Neural cell (in vitro differentiated cells): ENCODE data around the gene SNX20. TPM values are rescaled to one million over a fixed set of nuclear protein-coding genes. Genes with fewer than 3 reads are reported as not detected.

Source experiments
- H2AFZ ChIP-seq: fragments of 200-600, 300-800 bp; sonication (generic), shearing (Covaris generic); 2 replicates; pipeline ENCODE4 v1.6.0; 2014; ENCODE audit warnings: low read depth, mild to moderate bottlenecking, antibody characterized with exemption, low read length, moderate library complexity
- H3F3A ChIP-seq: fragments of 200-600 bp; shearing (Covaris generic); 2 replicates; pipeline ENCODE4 v1.6.1; 2016; ENCODE audit warnings: mild to moderate bottlenecking, moderate library complexity, mixed read lengths, antibody characterized with exemption, low read length; ENCODE audit not compliant: insufficient read depth, poor library complexity, severe bottlenecking
- H3K27ac ChIP-seq: fragments of 200-600, 300-800 bp; sonication (generic), shearing (Covaris generic); 2 replicates; pipeline ENCODE4 v1.5.1; 2014; ENCODE audit warnings: mild to moderate bottlenecking, low read length, moderate library complexity
- H3K27me3 ChIP-seq: fragments of 300-800, 200-600 bp; sonication (generic), shearing (Covaris generic); 2 replicates; pipeline ENCODE4 v1.6.0; 2014; ENCODE audit warnings: mild to moderate bottlenecking, low read depth, low read length, moderate library complexity; ENCODE audit not compliant: insufficient read depth
- H3K36me3 ChIP-seq: fragments of 300-800, 200-600 bp; sonication (generic), shearing (Covaris generic); 2 replicates; pipeline ENCODE4 v1.5.1; 2014; ENCODE audit warnings: mild to moderate bottlenecking, antibody characterized with exemption, low read length, moderate library complexity; ENCODE audit not compliant: insufficient read depth
- H3K4me2 ChIP-seq: fragments of 300-800, 200-600 bp; sonication (generic), shearing (Covaris generic); 2 replicates; pipeline ENCODE4 v1.6.0; 2014; ENCODE audit warnings: mild to moderate bottlenecking, low read length
- H3K4me3 ChIP-seq: fragments of 300-800, 200-600 bp; sonication (generic), shearing (Covaris generic); 2 replicates; pipeline ENCODE4 v1.5.1; 2014; ENCODE audit warnings: mild to moderate bottlenecking, low read length, moderate library complexity
- H3K79me2 ChIP-seq: fragments of 200-600 bp; shearing (Covaris generic); replicated peaks from 2 replicates; pipeline ENCODE4 v1.6.0; 2014; ENCODE audit warnings: mild to moderate bottlenecking, low read length, moderate library complexity; ENCODE audit not compliant: insufficient read depth
- H3K9ac ChIP-seq: fragments of 300-800, 200-600 bp; sonication (generic), shearing (Covaris generic); 2 replicates; pipeline ENCODE4 v1.6.1; 2016; ENCODE audit warnings: mild to moderate bottlenecking, low read length, mixed read lengths
- H3K9me2 ChIP-seq: fragments of 200-600 bp; shearing (Covaris generic); 2 replicates; pipeline ENCODE4 v1.6.1; 2016; ENCODE audit warnings: mild to moderate bottlenecking, low read length, mixed read lengths; ENCODE audit not compliant: insufficient read depth
- H3K9me3 ChIP-seq: fragments of 200-600, 300-800 bp; sonication (generic), shearing (Covaris generic); 2 replicates; pipeline ENCODE4 v1.6.1; 2016; ENCODE audit warnings: mild to moderate bottlenecking, mixed run types, low read length, moderate library complexity, mixed read lengths
- H4K20me1 ChIP-seq: fragments of 200-600 bp; shearing (Covaris generic); 2 replicates; pipeline ENCODE4 v1.6.1; 2016; ENCODE audit warnings: mild to moderate bottlenecking, mixed run types; ENCODE audit not compliant: insufficient read depth
- EP300 ChIP-seq: fragments of 450-650 bp; conservative IDR thresholded peaks from 2 replicates; pipeline ENCODE4 v1.6.1; 2014; ENCODE audit warnings: antibody characterized with exemption, mild to moderate bottlenecking, moderate library complexity; ENCODE audit not compliant: poor library complexity, severe bottlenecking
- EZH2 ChIP-seq: fragments of 200-600, 300-800 bp; shearing (Covaris generic), sonication (generic); IDR thresholded peaks from 2 replicates; pipeline ENCODE4 v1.6.1; 2014; ENCODE audit warnings: antibody characterized with exemption, low read length, borderline replicate concordance, mild to moderate bottlenecking; ENCODE audit not compliant: insufficient read depth, poor library complexity, severe bottlenecking
- MXI1 ChIP-seq: fragments of 450-650 bp; conservative IDR thresholded peaks from 2 replicates; pipeline ENCODE4 v1.6.1; 2014; ENCODE audit warnings: antibody characterized with exemption, mild to moderate bottlenecking; ENCODE audit not compliant: poor library complexity, severe bottlenecking
- POLR2AphosphoS5 ChIP-seq: IDR thresholded peaks from 2 replicates; pipeline ENCODE4 v1.6.1; 2012
- RAD21 ChIP-seq: fragments of 450-650 bp; conservative IDR thresholded peaks from 2 replicates; pipeline ENCODE4 v1.6.1; 2014; ENCODE audit warnings: antibody characterized with exemption, mild to moderate bottlenecking, moderate library complexity
- SMC3 ChIP-seq: fragments of 450-650 bp; conservative IDR thresholded peaks from 2 replicates; pipeline ENCODE4 v1.6.1; 2014; ENCODE audit warnings: antibody characterized with exemption, mild to moderate bottlenecking, moderate library complexity; ENCODE audit not compliant: poor library complexity
- TAF1 ChIP-seq: IDR thresholded peaks from 2 replicates; pipeline ENCODE4 v1.6.1; 2012; ENCODE audit warnings: low read depth
- polyA plus RNA-seq: library from polyadenylated mRNA; depleted of rRNA; stranded (reverse); fragments of >200 nt; gene quantifications from 2 replicates; pipeline ENCODE4 v1.2.3, GENCODE V29; 2014
- TF ChIP-seq, protein P1 (sequence below): fragments of 450-650 bp; IDR thresholded peaks from 2 replicates; pipeline ENCODE4 v1.5.1; 2014; ENCODE audit warnings: antibody characterized with exemption, mild to moderate bottlenecking, moderate library complexity; ENCODE audit not compliant: poor library complexity, severe bottlenecking
- TF ChIP-seq, protein P2 (sequence below): IDR thresholded peaks from 2 replicates; pipeline ENCODE4 v1.6.1; 2012; ENCODE audit warnings: borderline replicate concordance

Gene SNX20
- polyA plus RNA-seq, 1 donor from 2014 or later = not detected

DNA sequence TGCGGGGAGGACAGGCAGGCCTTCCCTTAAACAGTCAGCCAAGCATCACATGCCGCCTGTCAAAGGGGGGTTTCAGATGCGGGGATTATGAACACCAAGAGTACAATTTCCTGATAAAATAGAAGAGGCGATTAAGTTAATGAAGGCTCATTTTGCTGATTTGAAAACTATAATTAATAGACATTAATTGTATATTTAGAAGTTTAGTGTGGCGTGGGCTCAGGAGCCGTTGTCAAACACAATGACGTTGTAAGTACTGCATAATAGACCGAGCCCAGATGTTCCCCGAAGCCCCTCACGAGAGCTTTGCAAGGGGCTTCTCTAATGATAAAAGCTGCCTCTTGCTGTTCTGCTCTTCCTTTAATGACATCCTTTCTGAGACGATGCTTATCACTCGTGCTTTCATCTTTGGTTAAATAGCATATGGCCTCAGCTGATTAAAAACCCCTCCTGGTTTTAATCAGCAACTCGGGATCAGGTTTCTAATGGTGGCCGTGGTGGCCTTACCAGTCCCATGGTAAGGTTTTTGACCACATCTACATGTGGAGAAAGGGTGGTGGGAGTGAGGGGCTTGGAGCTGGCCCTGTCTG is 28.2 kb downstream of the SNX20 start:
- Histone ChIP-seq H3K9ac (no peak overlapping the region), H3K27ac (no peak overlapping the region), H3K9me3 (no peaks in the 10 kb centered on the region), H3K36me3 (no peaks in the 10 kb centered on the region), H3K27me3 (no peaks in the 10 kb centered on the region), H3K9me2 (no peaks in the 10 kb centered on the region), H2AFZ (no peak overlapping the region), H3K4me2 (no peak overlapping the region), H3K4me3 (no peak overlapping the region), H3K79me2 (no peaks in the 10 kb centered on the region), H3F3A (no peaks in the 10 kb centered on the region), H4K20me1 (no peaks in the 10 kb centered on the region)
- TF ChIP-seq, protein P1, sequence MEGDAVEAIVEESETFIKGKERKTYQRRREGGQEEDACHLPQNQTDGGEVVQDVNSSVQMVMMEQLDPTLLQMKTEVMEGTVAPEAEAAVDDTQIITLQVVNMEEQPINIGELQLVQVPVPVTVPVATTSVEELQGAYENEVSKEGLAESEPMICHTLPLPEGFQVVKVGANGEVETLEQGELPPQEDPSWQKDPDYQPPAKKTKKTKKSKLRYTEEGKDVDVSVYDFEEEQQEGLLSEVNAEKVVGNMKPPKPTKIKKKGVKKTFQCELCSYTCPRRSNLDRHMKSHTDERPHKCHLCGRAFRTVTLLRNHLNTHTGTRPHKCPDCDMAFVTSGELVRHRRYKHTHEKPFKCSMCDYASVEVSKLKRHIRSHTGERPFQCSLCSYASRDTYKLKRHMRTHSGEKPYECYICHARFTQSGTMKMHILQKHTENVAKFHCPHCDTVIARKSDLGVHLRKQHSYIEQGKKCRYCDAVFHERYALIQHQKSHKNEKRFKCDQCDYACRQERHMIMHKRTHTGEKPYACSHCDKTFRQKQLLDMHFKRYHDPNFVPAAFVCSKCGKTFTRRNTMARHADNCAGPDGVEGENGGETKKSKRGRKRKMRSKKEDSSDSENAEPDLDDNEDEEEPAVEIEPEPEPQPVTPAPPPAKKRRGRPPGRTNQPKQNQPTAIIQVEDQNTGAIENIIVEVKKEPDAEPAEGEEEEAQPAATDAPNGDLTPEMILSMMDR = no peak
- TF ChIP-seq TAF1 (no peak), MXI1 (no peak), EP300 (no peak), SMC3 (no peak), EZH2 (no peak), RAD21 (no peak), POLR2AphosphoS5 (no peak)
- TF ChIP-seq, protein P2, sequence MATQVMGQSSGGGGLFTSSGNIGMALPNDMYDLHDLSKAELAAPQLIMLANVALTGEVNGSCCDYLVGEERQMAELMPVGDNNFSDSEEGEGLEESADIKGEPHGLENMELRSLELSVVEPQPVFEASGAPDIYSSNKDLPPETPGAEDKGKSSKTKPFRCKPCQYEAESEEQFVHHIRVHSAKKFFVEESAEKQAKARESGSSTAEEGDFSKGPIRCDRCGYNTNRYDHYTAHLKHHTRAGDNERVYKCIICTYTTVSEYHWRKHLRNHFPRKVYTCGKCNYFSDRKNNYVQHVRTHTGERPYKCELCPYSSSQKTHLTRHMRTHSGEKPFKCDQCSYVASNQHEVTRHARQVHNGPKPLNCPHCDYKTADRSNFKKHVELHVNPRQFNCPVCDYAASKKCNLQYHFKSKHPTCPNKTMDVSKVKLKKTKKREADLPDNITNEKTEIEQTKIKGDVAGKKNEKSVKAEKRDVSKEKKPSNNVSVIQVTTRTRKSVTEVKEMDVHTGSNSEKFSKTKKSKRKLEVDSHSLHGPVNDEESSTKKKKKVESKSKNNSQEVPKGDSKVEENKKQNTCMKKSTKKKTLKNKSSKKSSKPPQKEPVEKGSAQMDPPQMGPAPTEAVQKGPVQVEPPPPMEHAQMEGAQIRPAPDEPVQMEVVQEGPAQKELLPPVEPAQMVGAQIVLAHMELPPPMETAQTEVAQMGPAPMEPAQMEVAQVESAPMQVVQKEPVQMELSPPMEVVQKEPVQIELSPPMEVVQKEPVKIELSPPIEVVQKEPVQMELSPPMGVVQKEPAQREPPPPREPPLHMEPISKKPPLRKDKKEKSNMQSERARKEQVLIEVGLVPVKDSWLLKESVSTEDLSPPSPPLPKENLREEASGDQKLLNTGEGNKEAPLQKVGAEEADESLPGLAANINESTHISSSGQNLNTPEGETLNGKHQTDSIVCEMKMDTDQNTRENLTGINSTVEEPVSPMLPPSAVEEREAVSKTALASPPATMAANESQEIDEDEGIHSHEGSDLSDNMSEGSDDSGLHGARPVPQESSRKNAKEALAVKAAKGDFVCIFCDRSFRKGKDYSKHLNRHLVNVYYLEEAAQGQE = no peak

- no peak overlapping the region for H2AFZ ChIP-seq
- no peaks in the 10 kb centered on the region for H3K79me2 ChIP-seq
- no peaks in the 10 kb centered on the region for H3K36me3 ChIP-seq
- no peaks in the 10 kb centered on the region for H3K9me2 ChIP-seq
- H3K4me3 ChIP-seq = no peak overlapping the region
- TF ChIP-seq SMC3 = no peak
- TF ChIP-seq EP300 = no peak
- TF ChIP-seq POLR2AphosphoS5 = no peak
- TF ChIP-seq, protein P2 = no peak
- TF ChIP-seq, protein P1 = no peak
- TF ChIP-seq RAD21 = no peak
- TF ChIP-seq TAF1 = no peak
- TF ChIP-seq MXI1 = no peak
- no peak for TF ChIP-seq EZH2
- H3K9ac ChIP-seq = no peak overlapping the region
- H3K4me2 ChIP-seq = no peak overlapping the region
- H3K9me3 ChIP-seq = no peaks in the 10 kb centered on the region
- no peak overlapping the region for H3K27ac ChIP-seq
- no peaks in the 10 kb centered on the region for H4K20me1 ChIP-seq
- H3F3A ChIP-seq = no peaks in the 10 kb centered on the region
- H3K27me3 ChIP-seq = no peaks in the 10 kb centered on the region
These were observed 29.2 kb downstream of the SNX20 start for GRCh38 chr16:50651835-50652438.
